Measurements from ENCODE around the gene ST6GALNAC1.

DNA sequence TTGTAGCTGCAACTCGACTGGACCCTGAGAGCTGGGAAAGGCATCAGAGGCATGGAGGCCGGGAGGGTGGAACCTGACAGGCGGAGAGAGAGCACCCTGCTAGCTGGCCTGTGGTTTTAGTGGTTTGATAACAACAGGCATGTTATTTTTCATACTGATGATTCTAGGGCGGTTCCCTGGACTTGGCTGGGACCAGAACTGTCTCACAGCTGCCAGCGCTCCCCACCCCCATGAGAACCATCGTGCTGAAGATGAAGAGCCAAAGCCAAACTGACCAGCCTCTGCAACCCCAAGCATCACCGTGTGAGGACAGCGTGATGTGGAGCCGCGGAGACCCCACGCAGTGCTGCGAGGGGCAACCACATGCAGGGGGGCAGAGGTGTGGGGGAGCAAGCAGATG, 38.7 kb upstream of the ST6GALNAC1 start:
- TF ChIP-seq, protein P1, sequence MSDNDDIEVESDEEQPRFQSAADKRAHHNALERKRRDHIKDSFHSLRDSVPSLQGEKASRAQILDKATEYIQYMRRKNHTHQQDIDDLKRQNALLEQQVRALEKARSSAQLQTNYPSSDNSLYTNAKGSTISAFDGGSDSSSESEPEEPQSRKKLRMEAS (IDR thresholded peaks at IDR 0.05), result no peak
- TF ChIP-seq, protein P2, sequence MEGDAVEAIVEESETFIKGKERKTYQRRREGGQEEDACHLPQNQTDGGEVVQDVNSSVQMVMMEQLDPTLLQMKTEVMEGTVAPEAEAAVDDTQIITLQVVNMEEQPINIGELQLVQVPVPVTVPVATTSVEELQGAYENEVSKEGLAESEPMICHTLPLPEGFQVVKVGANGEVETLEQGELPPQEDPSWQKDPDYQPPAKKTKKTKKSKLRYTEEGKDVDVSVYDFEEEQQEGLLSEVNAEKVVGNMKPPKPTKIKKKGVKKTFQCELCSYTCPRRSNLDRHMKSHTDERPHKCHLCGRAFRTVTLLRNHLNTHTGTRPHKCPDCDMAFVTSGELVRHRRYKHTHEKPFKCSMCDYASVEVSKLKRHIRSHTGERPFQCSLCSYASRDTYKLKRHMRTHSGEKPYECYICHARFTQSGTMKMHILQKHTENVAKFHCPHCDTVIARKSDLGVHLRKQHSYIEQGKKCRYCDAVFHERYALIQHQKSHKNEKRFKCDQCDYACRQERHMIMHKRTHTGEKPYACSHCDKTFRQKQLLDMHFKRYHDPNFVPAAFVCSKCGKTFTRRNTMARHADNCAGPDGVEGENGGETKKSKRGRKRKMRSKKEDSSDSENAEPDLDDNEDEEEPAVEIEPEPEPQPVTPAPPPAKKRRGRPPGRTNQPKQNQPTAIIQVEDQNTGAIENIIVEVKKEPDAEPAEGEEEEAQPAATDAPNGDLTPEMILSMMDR (IDR thresholded peaks at IDR 0.05; ENCODE audit: control extremely low read depth in 1 of 3, insufficient read depth in 1 of 3, low read depth in 1 of 3, low read length in 3 of 3), result no peak
- no peak for TF ChIP-seq POLR2AphosphoS5 (IDR thresholded peaks at IDR 0.05; ENCODE audit: low read depth, low read length)
- TF ChIP-seq POLR2A (IDR thresholded peaks at IDR 0.05; ENCODE audit: control extremely low read depth in 1 of 2, low read depth in 2 of 2, low read length in 2 of 2), result no peak
